Measurements from ENCODE around the gene ZNF467.

The ZNF467 gene

DNA sequence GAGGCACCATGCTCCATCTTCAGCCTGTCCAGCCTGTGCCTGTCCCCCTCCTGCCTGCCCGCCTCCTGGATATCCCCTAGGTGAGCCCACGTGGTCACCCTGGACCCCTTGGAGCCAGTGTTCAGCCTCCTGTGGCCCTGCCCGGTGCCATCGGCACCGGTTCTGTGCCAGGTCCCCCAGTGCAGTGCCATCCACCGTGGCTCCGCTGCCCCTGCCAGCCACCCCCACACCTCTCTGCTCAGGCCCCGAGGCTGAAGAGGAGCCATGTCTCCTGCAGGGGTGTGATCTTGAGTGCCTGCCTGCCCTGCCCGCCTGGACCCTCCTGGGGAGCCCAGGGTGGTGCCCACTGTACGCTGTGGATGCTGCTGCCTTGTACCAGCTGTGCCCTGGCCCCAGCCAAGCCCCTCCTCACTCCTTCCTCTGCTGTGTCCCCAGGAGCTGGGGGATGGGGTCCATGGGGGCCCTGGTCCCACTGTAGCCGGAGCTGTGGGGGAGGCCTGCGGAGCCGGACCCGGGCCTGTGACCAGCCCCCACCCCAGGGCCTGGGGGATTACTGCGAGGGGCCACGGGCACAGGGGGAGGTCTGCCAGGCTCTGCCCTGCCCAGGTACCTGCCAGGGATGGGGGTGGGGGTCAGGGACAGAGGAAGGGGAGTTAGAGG lies 38.6 kb upstream of the ZNF467 start:
- H2BK120ac ChIP-seq (ENCODE audit: low read depth, low read length): no peak overlapping the region
- H3K4me3 ChIP-seq (ENCODE audit: low read length in 2 of 2): no peak overlapping the region
- H2BK15ac ChIP-seq (ENCODE audit: low read length): peak overlapping the region; percentile 75
- WGBS, 2 donors (ENCODE audit: extremely low coverage in 2 of 2, insufficient read length in 2 of 2, insufficient replicate concordance in 1 of 2): no CpG with 5 or more reads among the region's 16 CpGs
- peak overlapping the region; percentile 82 for H3K14ac ChIP-seq (ENCODE audit: low read length)
- no peak for DNase-seq (ENCODE audit: low spot score)
- peak overlapping the region; percentile 73 for H2BK12ac ChIP-seq (ENCODE audit: low read length)
- H3K27ac ChIP-seq (replicated peaks; ENCODE audit: low read length): no peak overlapping the region
- peak overlapping the region; percentile 95 for H2AK5ac ChIP-seq (ENCODE audit: low read depth, low read length)
- H2BK5ac ChIP-seq (ENCODE audit: low read length): no peak overlapping the region
- no peak overlapping the region for H4K91ac ChIP-seq (ENCODE audit: low read depth, low read length, poor library complexity)
- peak overlapping the region; percentile 76 for H3K4ac ChIP-seq (ENCODE audit: low read length)
- H3K9ac ChIP-seq (ENCODE audit: low read depth, low read length, poor library complexity): peak overlapping the region; percentile 21
- peak overlapping the region; percentile 85 for H3K18ac ChIP-seq (ENCODE audit: low read length)
- H4K8ac ChIP-seq (ENCODE audit: low read depth, low read length): peak overlapping the region; percentile 43
- H3K27me3 ChIP-seq (ENCODE audit: control insufficient read depth in 3 of 3, insufficient read depth in 3 of 3, low read depth in 1 of 3, low read length in 3 of 3): peaks cover 0 to 2% (median 0%) of the 10 kb centered on the region in 3 experiments
- peak overlapping the region; percentile 80 for H3K23ac ChIP-seq (ENCODE audit: low read depth, low read length, poor library complexity)
- H3K79me1 ChIP-seq (ENCODE audit: low read depth, low read length): peaks cover 3% of the 10 kb centered on the region
- H2AFZ ChIP-seq (ENCODE audit: low read length): no peak overlapping the region
- no peaks in the 10 kb centered on the region for H3K36me3 ChIP-seq (replicated peaks in 1 of 2; ENCODE audit: control insufficient read depth in 2 of 2, insufficient read depth in 2 of 2, low read length in 2 of 2)
- H3K4me2 ChIP-seq (ENCODE audit: insufficient read depth, low read length, poor library complexity, severe bottlenecking): no peak overlapping the region
- peaks cover 0 to 13% of the 10 kb centered on the region in 2 donors for H3K4me1 ChIP-seq (ENCODE audit: control insufficient read depth in 2 of 2, insufficient read depth in 1 of 2, low read depth in 1 of 2, low read length in 2 of 2)
- no peaks in the 10 kb centered on the region for H3K9me3 ChIP-seq (replicated peaks in 1 of 2; ENCODE audit: control insufficient read depth in 2 of 2, insufficient read depth in 1 of 2, low read depth in 1 of 2, low read length in 2 of 2)

DNA sequence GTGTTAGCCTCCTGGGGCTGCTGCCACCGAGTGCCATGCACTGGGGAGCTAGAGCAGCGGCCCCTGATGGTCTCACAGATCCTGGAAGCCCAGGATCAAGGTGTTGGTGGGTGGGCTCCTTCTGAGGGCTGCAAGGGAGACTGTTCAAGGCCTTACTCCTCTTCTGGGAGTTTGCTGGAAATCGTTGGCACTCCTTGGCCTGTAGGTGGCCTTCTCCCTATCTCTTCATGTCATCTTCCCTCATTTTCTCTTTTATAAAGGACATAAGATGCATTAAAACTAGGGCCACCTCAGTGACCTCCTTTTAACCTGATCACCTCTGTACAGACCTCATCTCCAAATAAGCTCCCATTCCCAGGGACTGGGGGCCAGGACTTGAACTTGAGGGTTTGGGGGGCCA lies 37.8 kb upstream of the ZNF467 start:
- no peak overlapping the region for H2BK12ac ChIP-seq (ENCODE audit: low read length)
- peaks cover 3% of the 10 kb centered on the region for H3K79me1 ChIP-seq (ENCODE audit: low read depth, low read length)
- H4K91ac ChIP-seq (ENCODE audit: low read depth, low read length, poor library complexity): no peak overlapping the region
- no peak for DNase-seq (ENCODE audit: low spot score)
- H3K27me3 ChIP-seq (ENCODE audit: control insufficient read depth in 3 of 3, insufficient read depth in 3 of 3, low read depth in 1 of 3, low read length in 3 of 3): peaks cover 0 to 4% (median 0%) of the 10 kb centered on the region in 3 experiments
- peak overlapping the region; percentile 80 for H3K23ac ChIP-seq (ENCODE audit: low read depth, low read length, poor library complexity)
- H3K9me3 ChIP-seq (replicated peaks in 1 of 2; ENCODE audit: control insufficient read depth in 2 of 2, insufficient read depth in 1 of 2, low read depth in 1 of 2, low read length in 2 of 2): no peaks in the 10 kb centered on the region
- peak overlapping the region; percentile 64 for H2BK15ac ChIP-seq (ENCODE audit: low read length)
- H3K4me3 ChIP-seq (ENCODE audit: low read length in 2 of 2): no peak overlapping the region
- no peak overlapping the region for H3K4ac ChIP-seq (ENCODE audit: low read length)
- no peak overlapping the region for H2BK120ac ChIP-seq (ENCODE audit: low read depth, low read length)
- H3K4me1 ChIP-seq (ENCODE audit: control insufficient read depth in 2 of 2, insufficient read depth in 1 of 2, low read depth in 1 of 2, low read length in 2 of 2): peaks cover 0 to 13% of the 10 kb centered on the region in 2 donors
- H2BK5ac ChIP-seq (ENCODE audit: low read length): no peak overlapping the region
- H3K9ac ChIP-seq (ENCODE audit: low read depth, low read length, poor library complexity): no peak overlapping the region
- H2AFZ ChIP-seq (ENCODE audit: low read length): no peak overlapping the region
- peak overlapping the region; percentile 95 for H2AK5ac ChIP-seq (ENCODE audit: low read depth, low read length)
- no CpG with 5 or more reads among the region's 3 CpGs for WGBS, 2 donors (ENCODE audit: extremely low coverage in 2 of 2, insufficient read length in 2 of 2, insufficient replicate concordance in 1 of 2)
- no peak overlapping the region for H4K8ac ChIP-seq (ENCODE audit: low read depth, low read length)
- H3K18ac ChIP-seq (ENCODE audit: low read length): peak overlapping the region; percentile 85
- H3K36me3 ChIP-seq (replicated peaks in 1 of 2; ENCODE audit: control insufficient read depth in 2 of 2, insufficient read depth in 2 of 2, low read length in 2 of 2): no peaks in the 10 kb centered on the region
- H3K14ac ChIP-seq (ENCODE audit: low read length): no peak overlapping the region
- no peak overlapping the region for H3K27ac ChIP-seq (replicated peaks; ENCODE audit: low read length)
- H3K4me2 ChIP-seq (ENCODE audit: insufficient read depth, low read length, poor library complexity, severe bottlenecking): no peak overlapping the region

DNA sequence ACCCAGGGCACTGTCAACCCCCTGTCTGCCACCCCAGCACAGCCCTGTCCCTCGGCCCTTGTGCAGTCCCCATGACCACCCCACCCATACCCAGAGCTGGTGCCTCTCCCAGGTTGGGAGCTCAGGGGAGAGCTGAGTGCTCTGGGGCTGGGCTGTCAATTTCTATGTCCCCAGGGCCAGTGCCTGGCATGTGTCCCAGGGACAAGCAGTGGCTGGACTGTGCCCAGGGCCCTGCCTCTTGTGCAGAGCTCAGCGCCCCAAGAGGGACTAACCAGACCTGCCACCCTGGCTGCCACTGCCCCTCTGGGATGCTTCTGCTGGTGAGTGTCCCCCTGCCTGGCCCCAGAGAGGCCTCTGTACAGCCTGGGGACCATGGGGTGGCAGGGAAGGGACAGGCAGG lies 35.8 kb upstream of the ZNF467 start:
- Histone ChIP-seq H3K4me3 (ENCODE audit: low read length in 2 of 2) (no peak overlapping the region), H3K36me3 (replicated peaks in 1 of 2; ENCODE audit: control insufficient read depth in 2 of 2, insufficient read depth in 2 of 2, low read length in 2 of 2) (no peaks in the 10 kb centered on the region), H4K8ac (ENCODE audit: low read depth, low read length) (no peak overlapping the region), H3K79me1 (ENCODE audit: low read depth, low read length) (peaks cover 3% of the 10 kb centered on the region), H3K9ac (ENCODE audit: low read depth, low read length, poor library complexity) (peak overlapping the region; percentile 60), H3K23ac (ENCODE audit: low read depth, low read length, poor library complexity) (peak overlapping the region; percentile 31), H2AFZ (ENCODE audit: low read length) (no peak overlapping the region), H2BK120ac (ENCODE audit: low read depth, low read length) (no peak overlapping the region), H2BK15ac (ENCODE audit: low read length) (no peak overlapping the region), H2AK5ac (ENCODE audit: low read depth, low read length) (peak overlapping the region; percentile 56), H3K4me1 (ENCODE audit: control insufficient read depth in 2 of 2, insufficient read depth in 1 of 2, low read depth in 1 of 2, low read length in 2 of 2) (peaks cover 0 to 2% of the 10 kb centered on the region in 2 donors), H3K27me3 (ENCODE audit: control insufficient read depth in 3 of 3, insufficient read depth in 3 of 3, low read depth in 1 of 3, low read length in 3 of 3) (peaks cover 0 to 9% (median 0%) of the 10 kb centered on the region in 3 experiments), H4K91ac (ENCODE audit: low read depth, low read length, poor library complexity) (no peak overlapping the region), H3K4me2 (ENCODE audit: insufficient read depth, low read length, poor library complexity, severe bottlenecking) (no peak overlapping the region), H2BK12ac (ENCODE audit: low read length) (peak overlapping the region; percentile 58), H2BK5ac (ENCODE audit: low read length) (no peak overlapping the region), H3K9me3 (replicated peaks in 1 of 2; ENCODE audit: control insufficient read depth in 2 of 2, insufficient read depth in 1 of 2, low read depth in 1 of 2, low read length in 2 of 2) (no peaks in the 10 kb centered on the region), H3K18ac (ENCODE audit: low read length) (peak overlapping the region; percentile 48), H3K4ac (ENCODE audit: low read length) (peak overlapping the region; percentile 66), H3K14ac (ENCODE audit: low read length) (no peak overlapping the region), H3K27ac (replicated peaks; ENCODE audit: low read length) (no peak overlapping the region)
- DNase-seq (ENCODE audit: low spot score): no peak
- WGBS, 2 donors (ENCODE audit: extremely low coverage in 2 of 2, insufficient read length in 2 of 2, insufficient replicate concordance in 1 of 2): no CpG with 5 or more reads among the region's 2 CpGs

DNA sequence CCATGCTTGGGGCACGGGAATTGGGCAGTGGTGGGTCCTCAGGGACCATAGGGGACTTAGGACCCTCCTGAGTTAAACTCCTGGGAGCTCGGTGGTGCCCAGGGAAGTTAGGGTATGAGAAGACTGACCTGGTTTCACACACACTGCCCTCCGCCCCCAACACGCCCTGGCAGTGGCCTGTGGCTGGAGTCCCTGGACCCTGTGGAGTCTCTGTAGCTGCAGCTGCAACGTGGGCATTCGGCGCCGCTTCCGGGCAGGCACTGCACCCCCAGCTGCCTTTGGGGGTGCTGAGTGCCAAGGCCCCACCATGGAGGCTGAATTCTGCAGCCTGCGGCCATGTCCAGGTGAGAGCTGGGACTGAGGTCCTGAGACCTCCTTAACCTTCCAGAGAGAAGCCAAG lies 34.9 kb upstream of the ZNF467 start:
- no CpG with 5 or more reads among the region's 10 CpGs for whole genome bisulfite sequencing, 2 donors (ENCODE audit: extremely low coverage in 2 of 2, insufficient read length in 2 of 2, insufficient replicate concordance in 1 of 2)
- H3K9ac ChIP-seq (ENCODE audit: low read depth, low read length, poor library complexity): no peak overlapping the region
- no peak overlapping the region for H3K18ac ChIP-seq (ENCODE audit: low read length)
- no peak overlapping the region for H2BK12ac ChIP-seq (ENCODE audit: low read length)
- H3K23ac ChIP-seq (ENCODE audit: low read depth, low read length, poor library complexity): peak overlapping the region; percentile 25
- no peak overlapping the region for H3K27ac ChIP-seq (replicated peaks; ENCODE audit: low read length)
- no peaks in the 10 kb centered on the region for H3K9me3 ChIP-seq (replicated peaks in 1 of 2; ENCODE audit: control insufficient read depth in 2 of 2, insufficient read depth in 1 of 2, low read depth in 1 of 2, low read length in 2 of 2)
- H2AK5ac ChIP-seq (ENCODE audit: low read depth, low read length): peak overlapping the region; percentile 63
- H3K27me3 ChIP-seq (ENCODE audit: control insufficient read depth in 3 of 3, insufficient read depth in 3 of 3, low read depth in 1 of 3, low read length in 3 of 3): peaks cover 0 to 9% (median 0%) of the 10 kb centered on the region in 3 experiments
- peaks cover 0 to 2% of the 10 kb centered on the region in 2 donors for H3K4me1 ChIP-seq (ENCODE audit: control insufficient read depth in 2 of 2, insufficient read depth in 1 of 2, low read depth in 1 of 2, low read length in 2 of 2)
- peaks cover under 1% of the 10 kb centered on the region for H3K79me1 ChIP-seq (ENCODE audit: low read depth, low read length)
- H2AFZ ChIP-seq (ENCODE audit: low read length): no peak overlapping the region
- H3K4me3 ChIP-seq (ENCODE audit: low read length in 2 of 2): no peak overlapping the region
- no peak overlapping the region for H3K4ac ChIP-seq (ENCODE audit: low read length)
- H3K36me3 ChIP-seq (replicated peaks in 1 of 2; ENCODE audit: control insufficient read depth in 2 of 2, insufficient read depth in 2 of 2, low read length in 2 of 2): no peaks in the 10 kb centered on the region
- H4K8ac ChIP-seq (ENCODE audit: low read depth, low read length): no peak overlapping the region
- no peak overlapping the region for H4K91ac ChIP-seq (ENCODE audit: low read depth, low read length, poor library complexity)
- no peak for DNase-seq (ENCODE audit: low spot score)
- H2BK5ac ChIP-seq (ENCODE audit: low read length): no peak overlapping the region
- peak overlapping the region; percentile 65 for H2BK120ac ChIP-seq (ENCODE audit: low read depth, low read length)
- no peak overlapping the region for H3K4me2 ChIP-seq (ENCODE audit: insufficient read depth, low read length, poor library complexity, severe bottlenecking)
- no peak overlapping the region for H2BK15ac ChIP-seq (ENCODE audit: low read length)
- no peak overlapping the region for H3K14ac ChIP-seq (ENCODE audit: low read length)
